Suppressor macrophage treated with lipopolysaccharide for 4 hours (primary cell): Measurements from ENCODE around the gene CCNL1.
"Not testable (repeated sequence)": the region's sequence is repeated elsewhere in the genome, so short reads cannot be mapped to it uniquely, and the experiment has no call there.

Experiments used
- DNase-seq: peaks from one replicate; pipeline ENCODE4 v3.0.0-alpha.2; 2020

Gene CCNL1

GRCh38 chr3:157121522-157121921 lies 38.4 kb downstream of the CCNL1 start:
- DNase-seq = no peak

- no peak for DNase-seq
Measured at GRCh38 chr3:157120071-157120892, 39.7 kb downstream of the CCNL1 start.

- DNase-seq = no peak
Measured at GRCh38 chr3:157119369-157119951, 40.5 kb downstream of the CCNL1 start.

- no peak for DNase-seq
Measured at GRCh38 chr3:157117875-157118654, 41.9 kb downstream of the CCNL1 start.

- no peak for DNase-seq
Measured at GRCh38 chr3:157117206-157117605, 42.7 kb downstream of the CCNL1 start.

- DNase-seq = no peak
Measured at GRCh38 chr3:157116017-157116416, 43.9 kb downstream of the CCNL1 start.

GRCh38 chr3:157115069-157116006 lies 44.6 kb downstream of the CCNL1 start:
- no peak for DNase-seq

GRCh38 chr3:157113832-157114505 lies 46.0 kb downstream of the CCNL1 start:
- DNase-seq = no peak

- DNase-seq = no peak
Measured at GRCh38 chr3:157112536-157112935, 47.4 kb downstream of the CCNL1 start.

- DNase-seq = no peak
Measured at GRCh38 chr3:157111518-157111917, 48.4 kb downstream of the CCNL1 start.

- DNase-seq = no peak
Measured at GRCh38 chr3:157110761-157111278, 49.1 kb downstream of the CCNL1 start.

- no peak for DNase-seq
Measured at GRCh38 chr3:157109267-157110141, 50.4 kb downstream of the CCNL1 start.

GRCh38 chr3:157107644-157108133 lies 52.3 kb downstream of the CCNL1 start:
- DNase-seq = no peak

- DNase-seq = no peak
Measured at GRCh38 chr3:157107037-157107436, 52.9 kb downstream of the CCNL1 start.

GRCh38 chr3:157104928-157105652 lies 54.9 kb downstream of the CCNL1 start:
- no peak for DNase-seq

- no peak for DNase-seq
Measured at GRCh38 chr3:157104521-157104920, 55.4 kb downstream of the CCNL1 start.

GRCh38 chr3:157103860-157104259 lies 56.1 kb downstream of the CCNL1 start:
- DNase-seq = no peak

- no peak for DNase-seq
Measured at GRCh38 chr3:157103280-157103679, 56.7 kb downstream of the CCNL1 start.

- not testable (repeated sequence) for DNase-seq
Measured at GRCh38 chr3:157102595-157102994, 57.4 kb downstream of the CCNL1 start.

GRCh38 chr3:157102098-157102497 lies 57.8 kb downstream of the CCNL1 start:
- no peak for DNase-seq
